GM08714 (cell line): ENCODE results near the gene SPATS1.
"Not testable (repeated sequence)": the region's sequence is repeated elsewhere in the genome, so short reads cannot be mapped to it uniquely, and the experiment has no call there.

ENCODE experiments used
- H3K4me3 ChIP-seq: fragments of 200-500 bp; sonication (Bioruptor generic); 2 replicates; pipeline ENCODE4 v1.5.1; 2014; ENCODE audit warnings: mild to moderate bottlenecking, low read length, inconsistent platforms
- ZNF274 ChIP-seq: IDR thresholded peaks from 2 replicates; pipeline ENCODE4 v1.6.1; 2012; ENCODE audit warnings: mild to moderate bottlenecking, low read depth, low read length

SPATS1 gene

DNA sequence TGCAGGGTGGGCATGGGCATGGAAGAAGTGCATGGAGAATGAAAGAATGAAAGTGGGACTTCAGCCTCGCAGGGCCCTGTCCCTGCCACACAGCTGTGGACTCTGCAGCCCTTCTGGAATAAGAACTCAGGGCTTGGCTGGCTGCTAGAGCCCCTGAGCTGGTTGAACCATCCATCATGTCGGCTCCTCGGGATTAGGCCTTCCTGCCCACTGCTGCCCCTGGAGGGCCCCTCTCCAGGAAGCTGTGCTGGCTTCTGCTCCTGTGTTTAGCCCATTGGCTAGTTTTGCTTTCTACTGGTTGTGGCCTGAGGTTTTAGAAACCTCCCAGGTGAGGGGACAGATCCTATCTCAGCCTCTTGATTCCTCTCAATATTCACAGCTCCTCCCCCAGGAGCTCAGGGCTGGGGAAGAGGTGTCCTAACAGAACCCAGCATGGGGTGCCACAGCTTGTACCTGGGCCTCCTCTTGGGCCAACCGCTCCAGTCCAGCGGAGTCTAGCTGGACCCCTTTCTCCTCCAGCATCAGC, 37.2 kb upstream of the SPATS1 start:
- no peak for TF ChIP-seq ZNF274
- H3K4me3 ChIP-seq, result no peak overlapping the region

GRCh38 chr6:44306710-44307109, 35.7 kb upstream of the SPATS1 start:
- no peak for TF ChIP-seq ZNF274

DNA sequence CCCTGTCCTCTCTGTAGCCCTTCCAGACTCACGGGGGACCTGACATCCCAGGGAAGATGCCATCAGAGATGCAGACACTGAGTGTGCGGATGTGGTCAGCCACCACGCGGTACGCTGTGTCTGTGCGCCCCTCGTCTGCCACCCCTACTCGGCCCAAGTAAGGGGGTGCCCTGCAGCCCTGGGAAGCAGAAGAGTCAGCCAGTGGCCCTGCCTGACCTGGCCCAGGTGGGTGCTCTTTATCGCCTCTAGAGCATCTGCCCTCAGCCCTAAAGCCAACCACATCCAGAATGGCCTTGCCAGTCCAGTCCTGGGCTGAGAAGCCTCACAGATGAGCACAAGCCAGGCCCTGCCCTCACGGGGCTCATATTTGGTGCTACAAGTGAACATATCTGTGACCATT, 35.2 kb upstream of the SPATS1 start:
- H3K4me3 ChIP-seq, result no peak overlapping the region

More at GRCh38 chr6:44306710-44307109, 35.7 kb upstream of the SPATS1 start:
- H3K4me3 ChIP-seq, result no peak overlapping the region

GRCh38 chr6:44309092-44309491, 33.4 kb upstream of the SPATS1 start:
- no peak for TF ChIP-seq ZNF274

More for the DNA sequence above, 35.2 kb upstream of the SPATS1 start:
- no peak for TF ChIP-seq ZNF274

GRCh38 chr6:44309631-44310030, 32.8 kb upstream of the SPATS1 start:
- no peak overlapping the region for H3K4me3 ChIP-seq

More at GRCh38 chr6:44309092-44309491, 33.4 kb upstream of the SPATS1 start:
- no peak overlapping the region for H3K4me3 ChIP-seq

GRCh38 chr6:44310241-44310640, 32.2 kb upstream of the SPATS1 start:
- no peak for TF ChIP-seq ZNF274
- H3K4me3 ChIP-seq, result no peak overlapping the region

More at GRCh38 chr6:44309631-44310030, 32.8 kb upstream of the SPATS1 start:
- TF ChIP-seq ZNF274, result no peak

- no peak overlapping the region for H3K4me3 ChIP-seq
Measured at GRCh38 chr6:44311304-44311703, 31.1 kb upstream of the SPATS1 start.

DNA sequence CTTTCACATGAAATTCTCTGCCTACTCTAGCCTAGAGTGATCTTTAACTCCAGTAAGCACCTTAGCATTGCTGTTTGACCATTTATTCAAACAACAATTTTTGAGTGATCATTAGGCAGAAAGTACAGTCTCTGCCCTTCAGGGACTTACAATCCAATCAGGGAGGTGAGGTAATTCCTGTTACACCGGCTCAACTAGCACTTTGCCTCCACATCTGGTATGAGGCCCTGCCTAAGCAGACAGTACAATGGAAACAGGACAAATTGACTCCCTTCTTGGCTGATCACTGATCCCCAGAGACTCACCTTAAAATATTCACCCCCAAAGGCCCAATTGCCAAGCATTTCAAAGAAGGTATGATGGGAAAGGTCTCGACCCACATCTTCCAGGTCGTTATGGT, 30.7 kb upstream of the SPATS1 start:
- no peak overlapping the region; the same call in 1 of the 2 replicates for H3K4me3 ChIP-seq
- TF ChIP-seq ZNF274, result no peak

More at GRCh38 chr6:44311304-44311703, 31.1 kb upstream of the SPATS1 start:
- no peak for TF ChIP-seq ZNF274

DNA sequence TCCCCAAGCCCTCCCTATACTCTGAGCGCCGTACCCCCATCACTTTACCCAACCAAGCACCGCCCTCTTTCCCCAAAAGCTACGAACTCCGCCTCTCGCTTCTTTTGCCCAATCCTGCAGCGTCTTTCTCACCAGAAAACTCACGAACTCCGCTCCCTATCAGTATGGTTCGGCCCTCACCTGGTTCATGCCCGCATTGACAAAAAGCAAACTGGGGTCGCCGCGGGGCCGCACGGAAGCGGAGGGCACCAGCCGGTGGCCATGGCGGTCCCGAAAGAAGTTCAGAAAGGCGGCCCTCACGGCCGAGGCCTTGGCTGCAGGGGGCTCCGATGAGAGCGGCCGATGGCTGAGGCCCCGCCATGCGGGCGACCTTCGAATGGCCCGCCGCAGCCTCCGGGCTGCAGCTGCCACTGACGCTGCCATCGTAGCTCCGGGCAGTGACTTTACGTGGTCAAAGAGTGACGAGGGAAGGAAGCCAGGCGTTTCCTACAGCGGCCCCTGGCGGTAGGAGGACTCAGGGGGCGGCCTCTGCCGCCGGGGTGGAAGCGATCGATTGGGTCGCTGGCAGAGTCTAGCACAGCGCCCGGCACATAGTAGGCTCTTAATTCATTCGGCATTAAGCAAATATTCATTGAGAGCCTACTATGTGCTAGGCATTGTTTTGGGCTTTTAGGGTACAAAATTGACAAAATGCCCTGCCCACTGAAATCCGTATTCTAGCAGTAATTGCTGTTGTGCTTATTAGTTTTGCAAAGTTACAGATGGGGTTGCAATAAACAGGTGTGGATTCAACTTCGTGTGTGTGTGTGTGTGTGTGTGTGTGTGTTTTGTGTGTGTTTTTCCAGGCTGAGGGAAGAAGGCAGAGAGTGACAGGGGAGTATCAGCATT, 29.3 kb upstream of the SPATS1 start, which contains the start of gene AARS2:
TSS of gene AARS2 (minus strand) at position 447 of the 888 bp plus-strand sequence. CDS start at position 423, 24 bp downstream.
- H3K4me3 ChIP-seq, result peak within 1 kb of the TSS; percentile 98
- TF ChIP-seq ZNF274, result no peak

GRCh38 chr6:44314657-44315056, 27.8 kb upstream of the SPATS1 start:
- H3K4me3 ChIP-seq, result not testable (repeated sequence)

- TF ChIP-seq ZNF274, result no peak
- no peak overlapping the region for H3K4me3 ChIP-seq
Measured at GRCh38 chr6:44315516-44315915, 26.9 kb upstream of the SPATS1 start.

- TF ChIP-seq ZNF274, result no peak
- H3K4me3 ChIP-seq, result no peak overlapping the region
Measured at GRCh38 chr6:44315951-44316350, 26.5 kb upstream of the SPATS1 start.

DNA sequence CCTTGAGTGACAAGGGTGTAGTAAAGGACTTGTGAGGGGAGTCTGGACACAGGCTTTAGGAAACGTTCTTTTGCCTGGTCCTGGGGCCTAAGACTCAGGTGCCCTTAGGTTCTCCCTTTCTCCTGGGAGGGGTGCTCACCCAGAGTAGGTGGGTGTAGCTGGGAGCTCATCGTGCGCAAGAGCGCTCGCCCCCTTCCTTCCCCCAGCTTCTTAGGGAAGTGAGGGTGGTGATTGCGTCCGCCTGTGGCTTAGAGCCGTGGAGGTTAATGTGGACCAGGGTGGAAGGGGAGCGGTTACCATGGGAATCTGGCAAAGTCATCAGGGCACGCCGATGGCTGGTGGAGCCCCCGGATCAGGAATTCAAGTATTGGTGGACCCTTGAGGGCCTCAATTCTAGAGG, 26.0 kb upstream of the SPATS1 start:
- no peak overlapping the region for H3K4me3 ChIP-seq
- TF ChIP-seq ZNF274, result no peak

DNA sequence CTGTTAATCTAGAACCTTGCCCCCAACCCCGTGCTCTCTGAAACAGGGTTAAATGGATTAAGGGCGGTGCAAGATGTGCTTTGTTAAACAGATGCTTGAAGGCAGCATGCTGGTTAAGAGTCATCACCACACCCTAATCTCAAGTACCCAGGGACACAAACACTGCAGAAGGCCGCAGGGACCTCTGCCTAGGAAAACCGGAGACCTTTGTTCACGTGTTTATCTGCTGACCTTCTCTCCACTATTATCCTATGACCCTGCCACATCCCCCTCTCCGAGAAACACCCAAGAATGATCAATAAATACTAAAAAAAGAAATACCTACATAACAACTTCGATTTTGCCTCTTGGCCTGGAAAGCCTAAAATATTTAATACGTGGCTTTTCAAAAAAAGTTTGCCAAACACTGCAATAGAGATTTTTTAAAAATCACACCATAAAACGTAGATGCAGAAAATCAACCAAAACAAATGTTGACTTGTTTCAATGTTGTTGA, 25.3 kb upstream of the SPATS1 start:
- not testable (repeated sequence) for H3K4me3 ChIP-seq

GRCh38 chr6:44321210-44321609, 21.2 kb upstream of the SPATS1 start:
- TF ChIP-seq ZNF274, result no peak
- H3K4me3 ChIP-seq, result no peak overlapping the region
